Dermis microvascular lymphatic vessel endothelial cell (primary cell): ENCODE results near the gene THBS3. TPM values are rescaled to one million over a fixed set of nuclear protein-coding genes. Genes with fewer than 3 reads are reported as not detected.
"Not testable (repeated sequence)": the region's sequence is repeated elsewhere in the genome, so short reads cannot be mapped to it uniquely, and the experiment has no call there.

Source experiments
- DNase-seq, 2 donors: peaks; one replicate each; pipeline versions ENCODE4 v3.0.0 to v3.0.0-alpha.2; 2010; ENCODE audit warnings: low read depth in 2 of 2
- total RNA-seq: library from RNA; depleted of rRNA; stranded (reverse); fragments of >200 nt; gene quantifications from 2 replicates; pipeline ENCODE4 v1.2.1, GENCODE V29; 2014

The THBS3 gene
- total RNA-seq, 1 donor from 2014 or later, result 11.0 TPM

DNA sequence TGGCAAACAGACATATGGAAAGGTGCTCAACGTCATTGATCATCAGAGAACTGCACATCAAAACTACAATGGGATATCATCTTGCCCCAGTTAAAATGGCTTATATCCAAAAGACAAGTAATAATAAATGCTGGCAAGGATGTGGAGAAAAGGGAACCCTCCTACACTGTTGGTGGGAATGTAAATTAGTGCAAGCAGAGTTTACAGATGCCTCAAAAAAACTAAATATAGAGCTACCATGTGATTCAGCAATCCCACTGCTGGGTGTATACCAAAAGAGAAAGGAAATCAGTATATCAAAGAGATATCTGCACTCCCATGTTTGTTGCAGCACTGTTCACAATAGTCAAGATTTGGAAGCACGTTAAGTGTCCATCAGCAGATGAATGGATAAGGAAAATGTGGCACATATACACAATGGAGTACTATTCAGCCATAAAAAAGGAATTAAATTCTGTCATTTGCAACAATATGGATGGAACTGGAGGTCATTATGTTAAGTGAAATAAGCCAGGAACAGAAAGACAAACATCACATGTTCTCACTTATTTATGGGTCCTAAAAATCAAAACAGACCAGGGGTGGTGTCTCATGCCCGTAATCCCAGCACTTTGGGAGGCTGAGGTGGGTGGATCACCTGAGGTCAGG, 51.6 kb downstream of the THBS3 start:
- not testable (repeated sequence) for DNase-seq

Other genes with a start within 250 kb of the THBS3 start
- gene PYGO2, start 246.1 kb downstream of the THBS3 start, total RNA-seq, result 6.6 and 12.6 TPM in 2 replicates
- 217 and 297 TPM in 2 replicates for gene SHC1, start 237.2 kb downstream of the THBS3 start, total RNA-seq
- gene CKS1B, start 233.2 kb downstream of the THBS3 start, total RNA-seq, result 63.2 and 73.7 TPM in 2 replicates
- 17.1 and 21.5 TPM in 2 replicates for gene FLAD1, start 224.6 kb downstream of the THBS3 start, total RNA-seq
- gene LENEP, start 214.3 kb downstream of the THBS3 start, total RNA-seq, result 0.13 and 0.38 TPM in 2 replicates
- 6.3 and 10.6 TPM in 2 replicates for gene ZBTB7B, start 205.1 kb downstream of the THBS3 start, total RNA-seq
- under 0.01 and 0.13 TPM in 2 replicates for gene DCST2, start 174.1 kb downstream of the THBS3 start, total RNA-seq
- not detected in 2 replicates for gene DCST1, start 174.1 kb downstream of the THBS3 start, total RNA-seq
- 176 and 178 TPM in 2 replicates for gene ADAM15, start 156.6 kb downstream of the THBS3 start, total RNA-seq
- gene EFNA4, start 144.2 kb downstream of the THBS3 start, total RNA-seq, result 12.2 and 17.4 TPM in 2 replicates
- 1.3 and 1.6 TPM in 2 replicates for gene EFNA3, start 129.1 kb downstream of the THBS3 start, total RNA-seq
- 132 and 215 TPM in 2 replicates for gene EFNA1, start 80.0 kb downstream of the THBS3 start, total RNA-seq
- 48.5 and 48.7 TPM in 2 replicates for gene SLC50A1, start 72.0 kb downstream of the THBS3 start, total RNA-seq
- gene DPM3, start 67.4 kb downstream of the THBS3 start, total RNA-seq, result 24.7 and 40.4 TPM in 2 replicates
- gene KRTCAP2, start 34.6 kb downstream of the THBS3 start, total RNA-seq, result 126 and 157 TPM in 2 replicates
- 1.8 and 1.9 TPM in 2 replicates for gene TRIM46, start 34.0 kb downstream of the THBS3 start, total RNA-seq
- gene MTX1, start 798 bp upstream of the THBS3 start, total RNA-seq, result 32.7 and 36.1 TPM in 2 replicates
- gene ENTREP3, start 47.6 kb upstream of the THBS3 start, total RNA-seq, result 3.0 and 4.2 TPM in 2 replicates
- gene SCAMP3, start 54.5 kb upstream of the THBS3 start, total RNA-seq, result 24.8 and 46.4 TPM in 2 replicates
- 13.6 and 23.4 TPM in 2 replicates for gene CLK2, start 65.6 kb upstream of the THBS3 start, total RNA-seq
- gene HCN3, start 69.6 kb upstream of the THBS3 start, total RNA-seq, result 0.38 and 0.51 TPM in 2 replicates
- gene PKLR, start 93.5 kb upstream of the THBS3 start, total RNA-seq, result under 0.01 TPM in 1 of 2 replicates, not detected in the other
- gene FDPS, start 101.0 kb upstream of the THBS3 start, total RNA-seq, result 401 and 490 TPM in 2 replicates
- 10.1 and 10.9 TPM in 2 replicates for gene RUSC1, start 113.0 kb upstream of the THBS3 start, total RNA-seq